SK-N-SH treated with all-trans-retinoic acid at 6 μM for 48 hours (cell line): ENCODE results near the gene NCKAP5.

Experiments used
- ARNTL ChIP-seq: fragments of 450-650 bp; formaldehyde crosslinking; IDR thresholded peaks from 2 replicates; pipeline ENCODE4 v1.5.0; 2020; ENCODE audit warnings: low read depth, mild to moderate bottlenecking, moderate library complexity, borderline replicate concordance
- BACH2 ChIP-seq: fragments of 250-450 bp; sonication (Bioruptor Pico); IDR thresholded peaks from 2 replicates; pipeline ENCODE4 v1.9.0; 2021; ENCODE audit warnings: mild to moderate bottlenecking, borderline replicate concordance
- CSDC2 ChIP-seq: fragments of 250-450 bp; sonication (Bioruptor Pico); IDR thresholded peaks from 2 replicates; pipeline ENCODE4 v1.5.0; 2020; ENCODE audit warnings: mild to moderate bottlenecking, moderate library complexity
- CSRNP3 ChIP-seq: fragments of 250-450 bp; sonication (Bioruptor Pico); IDR thresholded peaks from 2 replicates; pipeline ENCODE4 v1.5.1; 2021; ENCODE audit warnings: mild to moderate bottlenecking, moderate library complexity
- PATZ1 ChIP-seq: fragments of 250-450 bp; sonication (Bioruptor Pico); IDR thresholded peaks from 2 replicates; pipeline ENCODE4 v1.8.0; 2020; ENCODE audit warnings: mild to moderate bottlenecking, moderate library complexity, borderline replicate concordance
- TCF4 ChIP-seq: fragments of 250-450 bp; sonication (Bioruptor Pico); IDR thresholded peaks from 2 replicates; pipeline ENCODE4 v1.8.0; 2021; ENCODE audit warnings: mild to moderate bottlenecking, moderate library complexity, borderline replicate concordance
- ZNF70 ChIP-seq: fragments of 450-650 bp; formaldehyde crosslinking; IDR thresholded peaks from 2 replicates; pipeline ENCODE4 v1.5.0; 2020; ENCODE audit warnings: mild to moderate bottlenecking, moderate library complexity
- ZNF8 ChIP-seq: fragments of 450-650 bp; formaldehyde crosslinking; IDR thresholded peaks from 2 replicates; pipeline ENCODE4 v1.5.0; 2020; ENCODE audit warnings: mild to moderate bottlenecking, moderate library complexity

- no peak for TF ChIP-seq CSRNP3
- TF ChIP-seq PATZ1 (CRISPR knock-in tag) = no peak
- no peak for TF ChIP-seq ARNTL (CRISPR knock-in tag)
- no peak for TF ChIP-seq CSDC2 (CRISPR knock-in tag)
- no peak for TF ChIP-seq ZNF8 (CRISPR knock-in tag)
- no peak for TF ChIP-seq BACH2 (CRISPR knock-in tag)
- TF ChIP-seq ZNF70 (CRISPR knock-in tag) = no peak
- TF ChIP-seq TCF4 (CRISPR knock-in tag) = no peak
Measured at GRCh38 chr2:133378928-133379549, 189.2 kb downstream of the NCKAP5 start.
